ENCODE measurements around the gene SP140L. TPM values are rescaled to one million over a fixed set of nuclear protein-coding genes. Genes with fewer than 3 reads are reported as not detected.

SP140L gene
- total and polyA plus RNA-seq, 2 of the 8 experiments (the other 6 are each of a cell fraction or from before 2014, with no cell fraction given), result 0.36 to 1.5 TPM

DNA sequence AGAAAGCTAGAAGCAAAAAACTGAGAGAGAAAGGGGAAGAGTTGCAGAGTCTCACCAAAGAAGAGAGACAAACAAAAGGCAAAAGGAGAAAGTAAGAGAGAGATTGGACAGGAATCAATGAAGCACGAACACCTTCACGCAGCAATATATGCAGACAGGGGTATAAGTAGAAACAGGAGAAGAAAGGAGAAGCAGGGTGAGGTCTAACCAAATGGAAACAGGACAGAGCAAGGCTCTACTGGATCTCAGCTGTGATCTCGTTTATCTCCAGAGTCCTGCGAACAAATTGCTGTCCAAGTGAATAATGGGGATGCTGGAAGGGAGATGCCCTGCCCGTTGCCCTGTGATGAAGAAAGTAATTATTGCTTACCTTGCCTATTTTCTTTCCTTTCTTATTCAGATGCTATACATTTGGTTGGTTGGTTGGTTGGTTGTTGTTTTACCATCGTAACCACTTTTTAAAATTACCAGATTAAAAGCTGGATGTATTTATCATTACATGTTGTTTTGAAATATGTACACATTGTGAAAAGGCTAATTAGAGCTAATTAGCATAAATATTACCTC, 123.0 kb downstream of the SP140L start (continued):
- TF ChIP-seq, protein P1, sequence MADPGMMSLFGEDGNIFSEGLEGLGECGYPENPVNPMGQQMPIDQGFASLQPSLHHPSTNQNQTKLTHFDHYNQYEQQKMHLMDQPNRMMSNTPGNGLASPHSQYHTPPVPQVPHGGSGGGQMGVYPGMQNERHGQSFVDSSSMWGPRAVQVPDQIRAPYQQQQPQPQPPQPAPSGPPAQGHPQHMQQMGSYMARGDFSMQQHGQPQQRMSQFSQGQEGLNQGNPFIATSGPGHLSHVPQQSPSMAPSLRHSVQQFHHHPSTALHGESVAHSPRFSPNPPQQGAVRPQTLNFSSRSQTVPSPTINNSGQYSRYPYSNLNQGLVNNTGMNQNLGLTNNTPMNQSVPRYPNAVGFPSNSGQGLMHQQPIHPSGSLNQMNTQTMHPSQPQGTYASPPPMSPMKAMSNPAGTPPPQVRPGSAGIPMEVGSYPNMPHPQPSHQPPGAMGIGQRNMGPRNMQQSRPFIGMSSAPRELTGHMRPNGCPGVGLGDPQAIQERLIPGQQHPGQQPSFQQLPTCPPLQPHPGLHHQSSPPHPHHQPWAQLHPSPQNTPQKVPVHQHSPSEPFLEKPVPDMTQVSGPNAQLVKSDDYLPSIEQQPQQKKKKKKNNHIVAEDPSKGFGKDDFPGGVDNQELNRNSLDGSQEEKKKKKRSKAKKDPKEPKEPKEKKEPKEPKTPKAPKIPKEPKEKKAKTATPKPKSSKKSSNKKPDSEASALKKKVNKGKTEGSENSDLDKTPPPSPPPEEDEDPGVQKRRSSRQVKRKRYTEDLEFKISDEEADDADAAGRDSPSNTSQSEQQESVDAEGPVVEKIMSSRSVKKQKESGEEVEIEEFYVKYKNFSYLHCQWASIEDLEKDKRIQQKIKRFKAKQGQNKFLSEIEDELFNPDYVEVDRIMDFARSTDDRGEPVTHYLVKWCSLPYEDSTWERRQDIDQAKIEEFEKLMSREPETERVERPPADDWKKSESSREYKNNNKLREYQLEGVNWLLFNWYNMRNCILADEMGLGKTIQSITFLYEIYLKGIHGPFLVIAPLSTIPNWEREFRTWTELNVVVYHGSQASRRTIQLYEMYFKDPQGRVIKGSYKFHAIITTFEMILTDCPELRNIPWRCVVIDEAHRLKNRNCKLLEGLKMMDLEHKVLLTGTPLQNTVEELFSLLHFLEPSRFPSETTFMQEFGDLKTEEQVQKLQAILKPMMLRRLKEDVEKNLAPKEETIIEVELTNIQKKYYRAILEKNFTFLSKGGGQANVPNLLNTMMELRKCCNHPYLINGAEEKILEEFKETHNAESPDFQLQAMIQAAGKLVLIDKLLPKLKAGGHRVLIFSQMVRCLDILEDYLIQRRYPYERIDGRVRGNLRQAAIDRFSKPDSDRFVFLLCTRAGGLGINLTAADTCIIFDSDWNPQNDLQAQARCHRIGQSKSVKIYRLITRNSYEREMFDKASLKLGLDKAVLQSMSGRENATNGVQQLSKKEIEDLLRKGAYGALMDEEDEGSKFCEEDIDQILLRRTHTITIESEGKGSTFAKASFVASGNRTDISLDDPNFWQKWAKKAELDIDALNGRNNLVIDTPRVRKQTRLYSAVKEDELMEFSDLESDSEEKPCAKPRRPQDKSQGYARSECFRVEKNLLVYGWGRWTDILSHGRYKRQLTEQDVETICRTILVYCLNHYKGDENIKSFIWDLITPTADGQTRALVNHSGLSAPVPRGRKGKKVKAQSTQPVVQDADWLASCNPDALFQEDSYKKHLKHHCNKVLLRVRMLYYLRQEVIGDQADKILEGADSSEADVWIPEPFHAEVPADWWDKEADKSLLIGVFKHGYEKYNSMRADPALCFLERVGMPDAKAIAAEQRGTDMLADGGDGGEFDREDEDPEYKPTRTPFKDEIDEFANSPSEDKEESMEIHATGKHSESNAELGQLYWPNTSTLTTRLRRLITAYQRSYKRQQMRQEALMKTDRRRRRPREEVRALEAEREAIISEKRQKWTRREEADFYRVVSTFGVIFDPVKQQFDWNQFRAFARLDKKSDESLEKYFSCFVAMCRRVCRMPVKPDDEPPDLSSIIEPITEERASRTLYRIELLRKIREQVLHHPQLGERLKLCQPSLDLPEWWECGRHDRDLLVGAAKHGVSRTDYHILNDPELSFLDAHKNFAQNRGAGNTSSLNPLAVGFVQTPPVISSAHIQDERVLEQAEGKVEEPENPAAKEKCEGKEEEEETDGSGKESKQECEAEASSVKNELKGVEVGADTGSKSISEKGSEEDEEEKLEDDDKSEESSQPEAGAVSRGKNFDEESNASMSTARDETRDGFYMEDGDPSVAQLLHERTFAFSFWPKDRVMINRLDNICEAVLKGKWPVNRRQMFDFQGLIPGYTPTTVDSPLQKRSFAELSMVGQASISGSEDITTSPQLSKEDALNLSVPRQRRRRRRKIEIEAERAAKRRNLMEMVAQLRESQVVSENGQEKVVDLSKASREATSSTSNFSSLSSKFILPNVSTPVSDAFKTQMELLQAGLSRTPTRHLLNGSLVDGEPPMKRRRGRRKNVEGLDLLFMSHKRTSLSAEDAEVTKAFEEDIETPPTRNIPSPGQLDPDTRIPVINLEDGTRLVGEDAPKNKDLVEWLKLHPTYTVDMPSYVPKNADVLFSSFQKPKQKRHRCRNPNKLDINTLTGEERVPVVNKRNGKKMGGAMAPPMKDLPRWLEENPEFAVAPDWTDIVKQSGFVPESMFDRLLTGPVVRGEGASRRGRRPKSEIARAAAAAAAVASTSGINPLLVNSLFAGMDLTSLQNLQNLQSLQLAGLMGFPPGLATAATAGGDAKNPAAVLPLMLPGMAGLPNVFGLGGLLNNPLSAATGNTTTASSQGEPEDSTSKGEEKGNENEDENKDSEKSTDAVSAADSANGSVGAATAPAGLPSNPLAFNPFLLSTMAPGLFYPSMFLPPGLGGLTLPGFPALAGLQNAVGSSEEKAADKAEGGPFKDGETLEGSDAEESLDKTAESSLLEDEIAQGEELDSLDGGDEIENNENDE (IDR thresholded peaks at IDR 0.05; ENCODE audit: insufficient replicate concordance, low read length), result no peak
- TF ChIP-seq RNF2 (IDR thresholded peaks at IDR 0.05; ENCODE audit: borderline replicate concordance, low read depth, low read length, missing control alignments, poor library complexity, severe bottlenecking) (no peak), HDAC2 (IDR thresholded peaks at IDR 0.05; ENCODE audit: borderline replicate concordance in 1 of 2, low read depth in 2 of 2, low read length in 2 of 2) (no peak), PHF8 (conservative IDR thresholded peaks at IDR 0.05; ENCODE audit: low read depth, low read length) (no peak), EZH2 (IDR thresholded peaks at IDR 0.05; ENCODE audit: low read depth, low read length, severe bottlenecking) (no peak), EP300 (IDR thresholded peaks at IDR 0.05; ENCODE audit: borderline replicate concordance in 1 of 2, low read depth in 2 of 2, low read length in 2 of 2) (no peak), NANOG (IDR thresholded peaks at IDR 0.05; ENCODE audit: insufficient read depth, low read depth, low read length, poor library complexity, severe bottlenecking) (no peak), TAF7 (optimal IDR thresholded peaks at IDR 0.05; ENCODE audit: borderline replicate concordance, low read depth, low read length) (no peak), CBX5 (IDR thresholded peaks at IDR 0.05; ENCODE audit: low read depth, low read length) (no peak)

Measured in H1 (cell line).